GM18951 (cell line): ENCODE data around the gene SLC1A2.

ENCODE experiments used
- POLR2A ChIP-seq: IDR thresholded peaks from 4 replicates; pipeline ENCODE4 v1.6.1; 2011; ENCODE audit warnings: mild to moderate bottlenecking; ENCODE audit not compliant: insufficient read length, insufficient read depth; ENCODE audit errors: extremely low read depth
- in situ Hi-C: fragments of 300-500 bp; cut with MboI; formaldehyde crosslinking; loops from one replicate; pipeline ENCODE4 v1.12.0; 2022; ENCODE audit warnings: low sequenced_read_pairs, mixed read lengths, inconsistent platforms; ENCODE audit not compliant: unreplicated experiment

The SLC1A2 gene

DNA sequence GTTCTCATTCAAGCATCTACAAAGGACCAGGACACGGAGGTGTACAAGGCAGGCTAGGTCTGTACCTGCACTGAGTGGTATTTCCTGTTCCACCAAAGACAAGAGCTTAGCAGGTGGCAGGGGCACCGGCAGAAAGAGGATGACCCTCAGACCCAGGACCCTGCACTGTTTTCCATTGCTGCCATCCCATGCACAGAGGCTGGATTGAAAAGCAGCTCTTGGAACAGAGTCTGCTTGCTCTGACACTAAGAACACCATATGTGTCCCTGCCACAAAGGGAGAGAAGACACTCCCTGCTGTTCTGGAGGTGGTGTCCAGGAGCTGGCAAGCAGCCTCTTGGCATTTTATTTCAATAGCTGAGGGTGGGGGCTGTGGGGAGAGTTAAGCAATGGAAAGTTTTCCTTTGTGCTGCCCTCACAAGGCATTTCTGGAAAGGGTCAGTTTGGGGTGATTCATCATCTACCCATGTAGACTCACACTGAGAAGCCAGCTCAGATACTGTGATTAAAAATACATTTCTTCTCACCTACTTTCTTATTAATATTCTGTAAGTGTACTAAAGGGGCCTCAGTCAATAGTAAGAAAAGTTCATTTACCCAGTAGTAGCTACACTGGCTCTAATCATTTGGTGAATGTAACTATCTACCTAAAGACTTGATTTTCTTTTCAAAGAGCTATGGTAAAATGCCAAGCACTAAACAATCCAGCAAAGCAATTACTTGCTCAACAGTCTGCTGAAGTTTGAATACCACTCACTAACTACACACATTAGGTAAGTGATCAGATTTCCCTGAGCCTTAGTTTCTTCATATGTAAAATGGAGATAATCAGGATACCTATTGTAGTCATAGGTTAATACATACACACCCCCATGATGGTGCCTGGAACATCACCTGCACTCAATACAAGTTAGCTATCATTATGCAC is 55.2 kb downstream of the SLC1A2 start:
- no peak for TF ChIP-seq POLR2A
- in situ Hi-C loops = no loop called here

DNA sequence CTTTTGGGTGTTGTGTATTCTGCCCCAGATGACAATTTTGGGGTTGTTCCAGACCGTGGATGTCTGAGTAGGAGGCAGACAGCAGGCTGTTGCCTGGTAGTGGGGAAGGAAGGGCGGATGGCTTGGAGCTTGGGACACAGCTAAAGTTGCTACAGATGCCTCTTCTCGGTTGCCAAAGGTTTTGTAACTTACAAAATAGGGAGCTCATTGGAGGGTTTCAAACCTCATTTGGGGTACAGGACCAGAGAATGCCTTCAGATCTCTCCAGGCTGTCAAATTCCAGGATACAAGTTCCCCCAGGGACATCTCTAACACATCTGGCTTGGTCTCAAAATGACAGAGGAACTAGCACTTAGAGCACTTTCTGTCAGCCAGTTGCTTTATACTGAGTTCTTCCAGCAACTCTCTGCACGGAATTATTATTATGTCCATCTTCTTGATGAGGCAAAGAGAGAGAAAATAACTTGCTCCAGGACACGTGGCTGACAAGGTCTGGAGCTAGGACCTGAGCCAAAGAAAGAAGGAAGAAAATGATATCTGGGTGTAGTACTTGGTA is 56.0 kb downstream of the SLC1A2 start:
- no peak for TF ChIP-seq POLR2A

DNA sequence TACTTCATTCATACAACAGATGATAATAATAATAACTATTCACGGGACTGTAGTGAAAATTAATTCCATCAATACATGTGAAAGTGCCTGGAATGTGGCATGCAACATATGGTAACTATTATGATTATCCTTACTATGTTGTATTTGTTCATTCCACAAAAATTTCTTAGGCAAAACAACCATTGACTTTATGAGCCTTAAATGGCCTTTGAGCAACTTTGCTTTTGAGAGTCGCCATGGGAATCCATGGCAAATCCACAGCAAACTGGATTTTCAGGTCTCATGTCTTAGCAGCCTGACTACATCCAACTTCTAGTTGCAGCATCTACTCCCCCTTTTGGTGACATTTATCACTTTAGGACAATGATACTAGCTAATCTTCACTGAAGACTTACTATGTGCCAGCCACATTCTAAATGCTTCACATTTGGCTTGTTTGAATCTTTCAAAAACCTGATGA is 56.8 kb downstream of the SLC1A2 start:
- no peak for TF ChIP-seq POLR2A
- in situ Hi-C loops = no loop called here

More for the DNA sequence above, 56.0 kb downstream of the SLC1A2 start:
- in situ Hi-C loops = no loop called here

DNA sequence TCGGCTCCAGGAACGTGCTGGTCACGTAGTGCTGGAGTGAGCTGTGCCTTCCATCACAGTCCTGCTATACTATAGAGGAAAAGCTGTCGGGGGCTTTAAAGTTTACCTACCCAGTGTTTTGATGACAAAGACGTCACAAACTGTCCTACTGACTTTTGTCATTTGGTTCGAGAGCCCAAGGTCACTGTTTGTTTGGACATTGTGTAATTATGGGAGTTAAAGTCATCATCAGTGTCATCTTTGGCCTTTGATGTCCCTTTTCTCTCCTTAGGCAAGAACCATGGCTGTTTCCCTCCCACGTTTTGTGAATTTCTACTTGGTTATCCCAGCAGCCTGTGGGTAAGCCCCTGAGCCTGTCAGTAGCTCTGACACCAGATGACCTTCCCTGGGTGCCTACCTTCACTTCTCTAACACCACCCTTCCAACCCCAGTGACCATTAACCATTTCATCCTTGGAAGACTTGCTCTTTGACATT is 59.3 kb downstream of the SLC1A2 start:
- no peak for TF ChIP-seq POLR2A
- in situ Hi-C loops = no loop called here

DNA sequence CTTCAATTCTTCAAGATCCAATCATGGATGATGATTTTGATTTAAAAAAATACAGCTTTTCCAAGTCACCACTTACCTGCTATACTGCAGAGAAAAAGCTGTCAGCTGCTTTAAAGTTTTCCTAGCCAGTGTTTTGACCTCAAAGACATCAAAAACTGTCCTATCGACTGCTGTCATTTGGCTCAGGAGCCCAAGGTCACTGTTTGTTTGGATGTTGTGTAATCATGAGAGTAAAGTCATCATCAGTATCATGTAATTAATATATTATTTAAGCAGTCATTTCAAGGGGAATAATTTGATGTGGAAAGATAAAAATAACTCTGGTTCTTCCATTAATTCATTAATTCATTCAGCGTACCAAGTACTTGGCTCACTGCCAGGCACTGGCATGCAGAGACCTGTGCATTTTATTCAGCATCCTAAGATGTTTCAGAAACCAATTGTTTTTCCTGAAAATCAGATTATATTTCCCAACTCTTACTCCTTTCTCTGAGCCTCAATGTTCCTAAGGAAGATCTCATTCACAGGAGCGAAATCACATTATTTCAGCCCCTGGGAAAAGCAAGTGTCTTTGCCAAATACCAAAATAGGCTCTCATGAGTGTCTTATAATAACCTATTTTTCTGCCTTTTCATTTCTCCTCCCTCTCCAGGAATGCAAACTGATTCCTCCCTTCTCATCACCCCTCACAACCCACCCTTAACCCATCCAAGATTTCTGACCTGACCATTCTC is 59.9 kb downstream of the SLC1A2 start:
- no peak for TF ChIP-seq POLR2A
- in situ Hi-C loops = no loop called here

DNA sequence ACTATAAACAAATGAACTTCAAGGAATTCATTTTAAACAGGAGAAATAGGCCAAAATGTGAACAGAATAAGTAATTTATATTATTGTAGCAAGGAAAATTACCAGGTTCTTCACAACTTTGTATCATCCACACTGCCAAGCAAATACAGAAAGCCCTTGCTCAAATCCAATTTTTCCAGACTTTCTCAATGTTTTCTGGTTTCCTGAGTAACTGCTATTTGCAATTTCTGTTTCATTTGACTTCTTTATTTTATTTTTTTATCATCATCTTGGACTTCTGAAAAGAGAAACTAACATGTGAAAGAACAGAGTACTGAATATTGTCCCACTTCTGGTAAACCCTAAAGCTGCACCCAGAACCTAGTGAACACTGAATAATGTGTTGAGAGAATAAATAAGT is 61.0 kb downstream of the SLC1A2 start:
- TF ChIP-seq POLR2A = no peak
- in situ Hi-C loops = no loop called here

DNA sequence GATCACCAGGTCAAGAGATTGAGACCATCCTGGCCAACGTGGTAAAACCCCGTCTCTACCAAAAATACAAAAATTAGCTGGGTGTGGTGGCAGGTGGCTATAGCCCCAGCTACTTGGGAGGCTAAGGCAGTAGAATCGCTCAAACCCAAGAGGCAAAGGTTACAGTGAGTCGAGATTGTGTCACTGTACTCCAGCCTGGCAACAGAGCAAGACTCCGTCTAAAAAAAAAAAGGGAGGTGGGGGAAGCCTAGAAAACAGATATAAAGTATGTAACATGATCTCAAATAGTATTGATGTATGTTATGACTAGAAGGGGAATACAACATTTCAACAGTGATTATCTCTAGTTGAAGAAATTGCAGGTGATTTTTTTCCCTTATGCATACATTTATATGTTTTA is 61.4 kb downstream of the SLC1A2 start:
- in situ Hi-C loops = no loop called here
- TF ChIP-seq POLR2A = no peak

DNA sequence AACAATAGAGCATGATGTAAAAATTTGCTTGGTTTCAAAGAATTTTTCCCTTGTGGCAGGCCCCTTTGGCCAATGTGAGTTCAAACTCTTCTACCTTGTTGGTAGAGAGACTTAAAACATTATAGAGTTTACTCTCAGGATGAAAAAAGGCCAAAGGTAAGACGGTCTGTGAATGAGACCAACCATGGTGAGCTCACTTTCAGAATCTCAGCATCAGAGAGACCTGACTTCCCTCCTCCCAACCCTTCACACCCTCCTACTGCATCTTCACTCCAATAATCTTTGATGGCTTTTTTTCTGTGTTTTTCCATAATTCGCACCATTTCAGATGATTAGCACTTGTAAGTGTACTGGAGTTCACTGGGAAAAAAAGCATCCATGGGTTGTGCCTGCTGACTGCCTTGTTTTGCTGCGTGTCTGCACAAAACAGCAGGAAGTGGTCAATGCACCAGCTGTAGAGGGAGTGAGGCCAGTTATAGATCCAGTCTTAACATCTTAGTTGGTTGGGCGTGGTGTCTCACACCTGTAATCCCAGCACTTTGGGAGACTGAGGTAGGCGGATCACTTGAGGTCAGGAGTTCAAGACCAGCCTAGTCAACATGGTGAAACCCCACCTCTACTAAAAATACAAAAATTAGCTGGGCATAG is 64.1 kb downstream of the SLC1A2 start:
- TF ChIP-seq POLR2A = no peak
- in situ Hi-C loops = no loop called here

DNA sequence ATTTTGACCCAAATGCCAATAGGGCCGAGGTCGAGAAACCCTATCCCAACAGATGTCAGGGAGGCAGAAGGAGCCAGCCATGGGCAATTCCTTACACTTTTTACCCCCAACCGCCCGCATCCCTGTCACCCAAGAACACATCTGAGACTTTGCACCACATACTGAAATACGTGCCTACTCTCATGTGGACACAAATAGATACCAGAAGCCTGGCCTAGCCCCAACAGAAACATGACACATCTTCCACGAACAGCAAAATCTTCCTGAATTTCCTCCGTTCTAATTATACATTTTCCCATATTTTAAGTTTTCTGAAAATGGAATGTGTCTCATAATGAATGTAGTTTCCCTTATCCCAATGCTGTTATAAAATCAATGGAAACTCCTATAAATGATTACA is 64.7 kb downstream of the SLC1A2 start:
- in situ Hi-C loops = no loop called here
- no peak for TF ChIP-seq POLR2A

DNA sequence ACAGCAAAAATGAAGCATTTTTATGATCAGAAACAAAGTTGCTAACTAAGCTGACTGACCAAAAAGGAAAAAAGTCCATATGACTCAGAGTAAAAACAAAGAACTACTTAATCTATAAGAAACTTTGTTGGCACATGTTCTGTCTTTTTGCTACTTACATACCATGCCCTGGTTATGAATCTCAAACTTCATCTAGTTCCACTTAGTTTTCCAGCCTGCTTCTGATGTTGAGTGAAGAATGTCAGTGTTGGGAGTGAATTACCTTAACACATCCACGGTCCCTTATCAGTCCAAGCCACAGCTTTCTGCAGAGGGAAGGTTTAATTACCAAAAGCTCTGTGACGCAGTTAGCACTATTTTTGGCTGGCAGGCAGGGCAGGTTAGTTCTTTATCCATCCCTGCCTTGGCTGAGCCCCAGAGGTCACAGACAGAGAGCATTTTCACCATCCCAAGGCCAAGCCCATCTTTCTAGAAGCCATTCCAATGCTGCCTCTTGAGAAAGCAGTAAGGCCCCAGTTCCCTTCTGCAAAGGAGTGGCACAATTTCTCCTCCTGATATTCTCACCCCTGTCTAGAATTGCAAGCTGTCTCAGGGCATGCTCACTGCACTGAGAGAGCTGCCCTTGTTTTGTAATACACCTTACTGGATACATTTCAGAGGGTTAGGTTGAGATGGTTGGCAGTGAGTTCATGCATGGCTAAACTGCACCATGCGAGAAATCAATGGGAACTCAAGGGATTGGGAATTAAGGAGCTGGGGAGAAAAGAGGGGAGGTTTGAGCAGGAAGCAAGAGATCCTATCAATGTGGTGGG is 67.1 kb downstream of the SLC1A2 start:
- no peak for TF ChIP-seq POLR2A
- in situ Hi-C loops = no loop called here

DNA sequence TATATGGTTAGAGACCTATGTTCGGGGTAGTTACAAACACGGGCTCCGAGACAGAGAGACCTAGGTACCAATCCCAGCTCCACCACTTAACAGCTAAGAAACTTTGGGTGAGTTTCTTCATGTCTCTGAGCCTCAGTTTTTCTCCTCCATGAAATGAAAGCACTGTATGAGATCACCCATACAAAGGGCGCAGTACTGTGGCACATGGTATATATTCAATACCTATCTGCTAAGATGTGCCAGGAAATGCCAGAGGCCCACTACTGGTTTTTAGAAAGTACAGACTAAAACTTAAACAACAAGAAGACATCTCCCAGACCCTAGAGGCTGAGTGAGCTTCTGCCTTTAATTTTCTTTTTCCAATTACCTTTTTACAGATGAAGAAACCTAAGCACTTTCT is 69.5 kb downstream of the SLC1A2 start:
- in situ Hi-C loops = no loop called here
- TF ChIP-seq POLR2A = no peak

DNA sequence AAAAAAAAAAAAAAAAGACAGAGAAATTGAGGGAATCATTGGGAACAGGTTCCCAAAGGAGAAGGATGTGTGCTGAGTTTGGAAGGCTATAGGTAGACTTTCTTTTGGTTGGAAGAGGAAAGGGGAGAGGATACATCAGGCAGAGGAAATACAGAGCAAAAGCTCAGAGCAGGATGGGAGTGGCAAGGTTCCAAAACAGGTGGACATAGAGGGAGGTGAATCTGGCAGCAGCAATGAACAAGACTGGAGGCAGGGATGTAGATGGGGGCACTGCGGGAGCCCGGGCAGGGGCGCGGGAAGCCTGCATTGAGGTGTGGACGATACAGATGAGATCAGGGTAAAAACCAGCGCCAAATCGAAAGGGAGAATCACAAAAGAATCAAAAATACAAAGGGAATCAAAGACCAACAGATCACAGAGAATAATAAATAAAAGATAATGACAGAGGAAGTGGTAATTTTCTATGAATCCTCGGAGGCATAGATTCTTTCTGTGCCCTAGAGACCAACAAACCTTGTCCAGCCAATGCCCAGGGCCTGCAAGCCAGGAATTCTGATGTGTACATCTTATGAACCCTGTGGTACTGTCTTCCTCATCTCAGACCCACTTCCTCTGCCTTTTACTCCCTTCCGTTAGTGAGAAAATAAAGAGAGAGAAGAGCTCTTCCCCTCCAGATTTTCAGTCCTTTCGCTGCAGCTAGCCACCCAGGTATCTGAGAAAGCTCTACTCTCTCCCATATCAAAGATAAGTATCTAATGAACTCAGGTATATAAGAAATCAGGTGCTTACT is 70.3 kb downstream of the SLC1A2 start:
- in situ Hi-C loops = no loop called here
- TF ChIP-seq POLR2A = no peak

DNA sequence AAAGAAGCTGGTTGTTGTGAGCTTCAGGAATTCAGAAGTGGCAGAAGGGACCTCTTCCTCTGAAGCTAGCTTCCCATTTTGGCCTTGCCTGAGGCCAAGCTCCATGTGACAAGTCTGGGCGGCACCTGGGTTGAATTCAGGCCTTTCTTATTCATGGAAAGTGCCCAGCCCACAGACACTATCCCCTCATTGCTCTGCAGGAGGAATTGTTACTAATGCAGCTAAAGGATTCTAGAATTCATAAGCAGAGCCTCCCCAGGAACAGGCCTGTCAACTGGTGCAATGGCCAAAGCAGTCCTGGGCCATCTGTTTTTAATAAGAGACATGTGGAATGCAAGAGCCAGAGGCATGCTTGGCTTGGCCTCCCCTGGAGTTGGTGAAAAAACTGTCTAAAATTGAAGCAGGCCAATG is 71.4 kb downstream of the SLC1A2 start:
- in situ Hi-C loops = no loop called here
- no peak for TF ChIP-seq POLR2A
